Calu3 (cell line): ENCODE measurements around the gene CDH2. TPM values are rescaled to one million over a fixed set of nuclear protein-coding genes. Genes with fewer than 3 reads are reported as not detected.

Experiments
- BruUV-seq: library from RNA; stranded (reverse); fragments of 400-500 nt; replicated peaks from 2 replicates; lab custom pipeline; 2021; lab: Mats Ljungman, UMichigan
- CTCF ChIA-PET: fragments of 300-600 bp; sonication (Branson Sonifier 250); formaldehyde crosslinking; loops from one replicate; lab custom pipeline; 2022; ENCODE audit warnings: antibody characterized with exemption; lab: Charles Lee
- DNase-seq: peaks from one replicate; pipeline ENCODE4 v3.0.0; 2022
- H3K27ac Mint-ChIP-seq: one replicate; pipeline ENCODE4 v1.8.0; 2022; ENCODE audit warnings: mixed read lengths; ENCODE audit not compliant: unreplicated experiment
- H3K27me3 Mint-ChIP-seq: one replicate; pipeline ENCODE4 v1.8.0; 2022; ENCODE audit warnings: mixed read lengths; ENCODE audit not compliant: unreplicated experiment
- H3K36me3 Mint-ChIP-seq: one replicate; pipeline ENCODE4 v1.8.0; 2022; ENCODE audit warnings: mild to moderate bottlenecking, moderate library complexity, mixed read lengths; ENCODE audit not compliant: insufficient read depth, unreplicated experiment
- H3K4me1 Mint-ChIP-seq: one replicate; pipeline ENCODE4 v1.8.0; 2022; ENCODE audit warnings: mild to moderate bottlenecking, low read depth, mixed read lengths; ENCODE audit not compliant: unreplicated experiment
- H3K4me3 Mint-ChIP-seq: one replicate; pipeline ENCODE4 v1.8.0; 2022; ENCODE audit warnings: mild to moderate bottlenecking, low read depth, moderate library complexity, mixed read lengths; ENCODE audit not compliant: unreplicated experiment
- H3K9me3 Mint-ChIP-seq: one replicate; pipeline ENCODE4 v1.8.0; 2022; ENCODE audit warnings: low read depth, mixed read lengths; ENCODE audit not compliant: unreplicated experiment
- intact Hi-C: fragments of 100-400 bp; cut with micrococcal nuclease; formaldehyde crosslinking; loops from one replicate; pipeline ENCODE4 v1.10.0; 2022; ENCODE audit not compliant: unreplicated experiment
- total RNA-seq: library from RNA; stranded (reverse); gene quantifications from 2 replicates; pipeline ENCODE4 v1.2.3, GENCODE V29; 2022
- TF ChIP-seq, protein P1 (sequence below): fragments of 200-600 bp; IDR thresholded peaks from one replicate; pipeline ENCODE4 v1.8.0; 2022; ENCODE audit warnings: antibody characterized with exemption; ENCODE audit not compliant: unreplicated experiment

CDH2 gene
- total RNA-seq, 1 experiment from 2014 or later, result 2.3 TPM

DNA sequence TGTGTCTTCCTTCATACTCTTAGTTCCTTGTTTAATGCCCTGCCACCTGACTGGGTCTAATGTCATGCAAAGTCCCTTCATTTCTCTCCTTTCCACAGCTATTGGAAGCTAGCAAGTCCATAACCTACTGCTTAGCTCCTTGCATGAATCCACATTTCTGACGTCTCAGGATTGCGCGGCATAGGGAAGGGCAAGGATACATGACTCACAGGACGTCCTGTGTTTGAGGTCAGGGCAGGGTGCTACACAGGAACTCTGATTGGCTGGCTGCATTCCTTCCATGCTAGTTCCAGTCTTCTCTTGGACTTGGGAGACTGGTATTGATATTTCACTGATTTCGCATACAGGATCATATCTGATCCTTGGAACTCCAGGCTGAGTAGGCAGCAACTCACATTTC lies 137.9 kb downstream of the CDH2 start:
- no peaks in the 10 kb centered on the region for H3K4me1 Mint-ChIP-seq
- TF ChIP-seq, protein P1, sequence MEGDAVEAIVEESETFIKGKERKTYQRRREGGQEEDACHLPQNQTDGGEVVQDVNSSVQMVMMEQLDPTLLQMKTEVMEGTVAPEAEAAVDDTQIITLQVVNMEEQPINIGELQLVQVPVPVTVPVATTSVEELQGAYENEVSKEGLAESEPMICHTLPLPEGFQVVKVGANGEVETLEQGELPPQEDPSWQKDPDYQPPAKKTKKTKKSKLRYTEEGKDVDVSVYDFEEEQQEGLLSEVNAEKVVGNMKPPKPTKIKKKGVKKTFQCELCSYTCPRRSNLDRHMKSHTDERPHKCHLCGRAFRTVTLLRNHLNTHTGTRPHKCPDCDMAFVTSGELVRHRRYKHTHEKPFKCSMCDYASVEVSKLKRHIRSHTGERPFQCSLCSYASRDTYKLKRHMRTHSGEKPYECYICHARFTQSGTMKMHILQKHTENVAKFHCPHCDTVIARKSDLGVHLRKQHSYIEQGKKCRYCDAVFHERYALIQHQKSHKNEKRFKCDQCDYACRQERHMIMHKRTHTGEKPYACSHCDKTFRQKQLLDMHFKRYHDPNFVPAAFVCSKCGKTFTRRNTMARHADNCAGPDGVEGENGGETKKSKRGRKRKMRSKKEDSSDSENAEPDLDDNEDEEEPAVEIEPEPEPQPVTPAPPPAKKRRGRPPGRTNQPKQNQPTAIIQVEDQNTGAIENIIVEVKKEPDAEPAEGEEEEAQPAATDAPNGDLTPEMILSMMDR, result no peak
- H3K27ac Mint-ChIP-seq, result no peak overlapping the region
- H3K9me3 Mint-ChIP-seq, result no peaks in the 10 kb centered on the region
- CTCF ChIA-PET, result no interaction called here
- DNase-seq, result no peak
- no peaks in the 10 kb centered on the region for H3K27me3 Mint-ChIP-seq
- intact Hi-C loops, result no loop called here
- no peaks in the 10 kb centered on the region for H3K36me3 Mint-ChIP-seq
- no TSS peak for BruUV-seq
- no peak overlapping the region for H3K4me3 Mint-ChIP-seq

GRCh38 chr18:28036488-28036887 lies 140.4 kb downstream of the CDH2 start:
- BruUV-seq, result no TSS peak
- Mint-ChIP-seq H3K4me3 (no peak overlapping the region), H3K27me3 (no peaks in the 10 kb centered on the region), H3K4me1 (peaks cover 14% of the 10 kb centered on the region), H3K27ac (no peak overlapping the region), H3K36me3 (no peaks in the 10 kb centered on the region), H3K9me3 (no peaks in the 10 kb centered on the region)
- CTCF ChIA-PET, result no interaction called here
- TF ChIP-seq, protein P1, result no peak
- intact Hi-C loops, result no loop called here
- DNase-seq, result no peak

GRCh38 chr18:28034567-28034966 lies 142.4 kb downstream of the CDH2 start:
- CTCF ChIA-PET, result no interaction called here
- no peak for DNase-seq
- no TSS peak for BruUV-seq
- intact Hi-C loops, result no loop called here
- H3K36me3 Mint-ChIP-seq, result no peaks in the 10 kb centered on the region
- peaks cover 31% of the 10 kb centered on the region for H3K4me1 Mint-ChIP-seq
- H3K27me3 Mint-ChIP-seq, result no peaks in the 10 kb centered on the region
- TF ChIP-seq, protein P1, result no peak
- H3K9me3 Mint-ChIP-seq, result no peaks in the 10 kb centered on the region
- no peak overlapping the region for H3K4me3 Mint-ChIP-seq
- no peak overlapping the region for H3K27ac Mint-ChIP-seq

DNA sequence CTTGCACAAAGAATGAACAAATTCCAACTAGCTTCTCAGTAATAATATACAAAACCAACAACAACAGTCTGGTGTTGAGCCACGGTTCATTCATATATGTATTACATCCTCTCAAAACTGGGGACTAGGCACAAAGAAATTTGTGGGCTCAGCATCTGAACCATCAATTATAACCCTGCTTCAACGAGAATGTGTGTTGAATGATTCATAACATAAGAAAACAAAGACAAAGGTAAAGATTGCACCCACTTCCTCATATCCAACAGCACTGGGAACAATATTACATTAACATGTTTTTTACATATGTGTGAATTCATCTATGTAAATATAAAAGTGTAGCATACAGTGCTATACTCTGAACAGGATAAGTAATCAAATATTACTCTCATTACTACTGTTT lies 144.8 kb downstream of the CDH2 start:
- intact Hi-C loops, result no loop called here
- H3K4me1 Mint-ChIP-seq, result peaks cover 31% of the 10 kb centered on the region
- H3K4me3 Mint-ChIP-seq, result no peak overlapping the region
- H3K27me3 Mint-ChIP-seq, result no peaks in the 10 kb centered on the region
- H3K27ac Mint-ChIP-seq, result no peak overlapping the region
- CTCF ChIA-PET, result no interaction called here
- no peaks in the 10 kb centered on the region for H3K9me3 Mint-ChIP-seq
- no TSS peak for BruUV-seq
- TF ChIP-seq, protein P1, result no peak
- no peak for DNase-seq
- H3K36me3 Mint-ChIP-seq, result no peaks in the 10 kb centered on the region
